GM18526 (cell line): ENCODE results near the gene ATP23.

ENCODE experiments used
- POLR2A ChIP-seq: IDR thresholded peaks from 3 replicates; pipeline ENCODE4 v1.6.1; 2011; ENCODE audit not compliant: insufficient read length; ENCODE audit errors: extremely low read depth

Gene ATP23

GRCh38 chr12:57904848-57905811, 36.2 kb upstream of the ATP23 start:
- TF ChIP-seq POLR2A, result no peak

- TF ChIP-seq POLR2A, result no peak
Measured at GRCh38 chr12:57905812-57906475, 35.4 kb upstream of the ATP23 start.

GRCh38 chr12:57906821-57907220, 34.5 kb upstream of the ATP23 start:
- TF ChIP-seq POLR2A, result no peak

GRCh38 chr12:57907281-57907680, 34.1 kb upstream of the ATP23 start:
- TF ChIP-seq POLR2A, result no peak

- TF ChIP-seq POLR2A, result no peak
Measured at GRCh38 chr12:57908511-57908910, 32.9 kb upstream of the ATP23 start.

GRCh38 chr12:57909056-57909455, 32.3 kb upstream of the ATP23 start:
- no peak for TF ChIP-seq POLR2A

- no peak for TF ChIP-seq POLR2A
Measured at GRCh38 chr12:57909611-57910010, 31.8 kb upstream of the ATP23 start.

GRCh38 chr12:57918147-57918546, 23.2 kb upstream of the ATP23 start:
- no peak for TF ChIP-seq POLR2A

GRCh38 chr12:57927086-57927485, 14.3 kb upstream of the ATP23 start:
- TF ChIP-seq POLR2A, result no peak

GRCh38 chr12:57929092-57929830, 12.1 kb upstream of the ATP23 start:
- TF ChIP-seq POLR2A, result no peak

- TF ChIP-seq POLR2A, result no peak
Measured at GRCh38 chr12:57934819-57935218, 6.5 kb upstream of the ATP23 start.

GRCh38 chr12:57935331-57935730, 6.0 kb upstream of the ATP23 start:
- TF ChIP-seq POLR2A, result no peak

GRCh38 chr12:57935839-57936512, 5.4 kb upstream of the ATP23 start:
- peak; percentile 78 for TF ChIP-seq POLR2A

GRCh38 chr12:57936513-57936883, 4.9 kb upstream of the ATP23 start:
- no peak for TF ChIP-seq POLR2A

GRCh38 chr12:57939291-57939690, 2.1 kb upstream of the ATP23 start:
- no peak for TF ChIP-seq POLR2A
